LNCAP (cell line): ENCODE data around the gene GRK3.

ENCODE experiments used
- TF ChIP-seq, protein P1 (sequence below): fragments of 450-650 bp; IDR thresholded peaks from 2 replicates; pipeline ENCODE4 v1.5.1; 2017; ENCODE audit warnings: mild to moderate bottlenecking

Gene GRK3

GRCh38 chr22:25745341-25746011 lies 181.0 kb downstream of the GRK3 start:
- TF ChIP-seq, protein P1, sequence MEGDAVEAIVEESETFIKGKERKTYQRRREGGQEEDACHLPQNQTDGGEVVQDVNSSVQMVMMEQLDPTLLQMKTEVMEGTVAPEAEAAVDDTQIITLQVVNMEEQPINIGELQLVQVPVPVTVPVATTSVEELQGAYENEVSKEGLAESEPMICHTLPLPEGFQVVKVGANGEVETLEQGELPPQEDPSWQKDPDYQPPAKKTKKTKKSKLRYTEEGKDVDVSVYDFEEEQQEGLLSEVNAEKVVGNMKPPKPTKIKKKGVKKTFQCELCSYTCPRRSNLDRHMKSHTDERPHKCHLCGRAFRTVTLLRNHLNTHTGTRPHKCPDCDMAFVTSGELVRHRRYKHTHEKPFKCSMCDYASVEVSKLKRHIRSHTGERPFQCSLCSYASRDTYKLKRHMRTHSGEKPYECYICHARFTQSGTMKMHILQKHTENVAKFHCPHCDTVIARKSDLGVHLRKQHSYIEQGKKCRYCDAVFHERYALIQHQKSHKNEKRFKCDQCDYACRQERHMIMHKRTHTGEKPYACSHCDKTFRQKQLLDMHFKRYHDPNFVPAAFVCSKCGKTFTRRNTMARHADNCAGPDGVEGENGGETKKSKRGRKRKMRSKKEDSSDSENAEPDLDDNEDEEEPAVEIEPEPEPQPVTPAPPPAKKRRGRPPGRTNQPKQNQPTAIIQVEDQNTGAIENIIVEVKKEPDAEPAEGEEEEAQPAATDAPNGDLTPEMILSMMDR = no peak

DNA sequence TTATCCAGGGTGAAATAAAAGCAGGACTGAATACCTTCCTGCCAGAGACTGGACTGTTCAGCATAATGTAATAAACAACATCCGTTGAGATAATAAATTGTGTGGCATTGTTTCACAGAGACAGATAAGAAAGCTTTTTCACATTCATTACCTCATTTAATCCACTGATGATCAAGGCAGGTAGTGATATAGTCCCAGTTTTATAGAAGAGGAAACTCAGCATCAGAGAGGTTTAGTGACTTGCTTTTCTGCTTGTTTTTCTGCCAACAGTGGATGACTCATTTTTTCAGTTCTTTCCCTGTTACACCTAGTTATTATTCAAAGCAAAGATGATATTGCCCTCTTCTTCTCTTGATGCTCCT lies 181.5 kb downstream of the GRK3 start:
- TF ChIP-seq, protein P1 = no peak

DNA sequence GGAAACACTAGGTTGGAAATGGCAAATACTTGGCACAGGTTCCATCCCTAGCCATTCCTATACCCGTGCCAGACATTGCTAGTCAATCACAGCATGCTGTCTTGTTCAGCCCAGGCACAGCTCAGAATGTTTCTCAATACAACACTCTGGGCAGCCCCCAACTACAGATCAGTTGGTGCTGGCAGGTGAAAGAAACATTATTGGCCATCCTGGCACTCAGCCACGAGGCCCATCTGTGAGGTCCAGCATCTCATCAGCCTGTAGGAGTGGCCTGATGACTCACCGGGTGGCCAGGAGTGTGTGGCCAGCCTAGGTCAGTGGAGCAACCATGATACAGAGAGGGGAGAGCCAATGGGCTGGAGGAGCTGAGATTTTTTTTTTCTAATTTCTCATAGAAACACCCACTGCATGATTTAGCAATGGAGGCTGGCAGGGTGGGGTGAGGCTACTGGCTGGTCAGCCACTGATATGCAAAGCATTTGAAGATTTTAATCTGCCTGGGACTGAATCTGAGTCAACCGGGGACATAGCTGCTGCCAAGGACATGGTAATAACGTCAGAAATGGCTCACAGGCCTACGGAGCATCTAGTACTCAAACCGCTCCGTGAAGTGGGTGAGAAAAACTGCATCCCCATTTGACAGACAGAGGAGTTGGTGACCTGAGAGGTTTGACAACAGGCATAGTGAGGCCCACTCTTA lies 182.9 kb downstream of the GRK3 start:
- TF ChIP-seq, protein P1 = no peak

GRCh38 chr22:25748140-25748539 lies 183.7 kb downstream of the GRK3 start:
- TF ChIP-seq, protein P1 = no peak

DNA sequence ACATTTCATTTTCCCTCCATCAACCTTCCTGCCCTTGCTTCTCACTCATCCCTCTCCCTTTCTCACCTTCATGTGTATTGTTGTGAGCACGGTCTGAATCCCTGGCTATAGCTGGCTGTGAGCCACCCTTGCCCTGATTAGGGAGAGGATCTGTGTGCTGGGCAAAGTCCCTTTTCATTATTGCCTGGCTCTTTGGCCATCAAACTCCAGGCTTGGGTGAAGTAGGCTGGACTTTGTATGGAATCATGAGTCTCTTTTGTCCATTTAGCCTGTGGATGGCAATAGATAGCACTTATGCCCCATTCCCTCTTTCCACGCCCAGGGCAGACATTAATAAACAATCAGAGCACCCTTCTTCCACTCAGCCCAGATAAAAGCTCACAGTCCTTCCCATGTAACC lies 184.2 kb downstream of the GRK3 start:
- TF ChIP-seq, protein P1 = no peak

DNA sequence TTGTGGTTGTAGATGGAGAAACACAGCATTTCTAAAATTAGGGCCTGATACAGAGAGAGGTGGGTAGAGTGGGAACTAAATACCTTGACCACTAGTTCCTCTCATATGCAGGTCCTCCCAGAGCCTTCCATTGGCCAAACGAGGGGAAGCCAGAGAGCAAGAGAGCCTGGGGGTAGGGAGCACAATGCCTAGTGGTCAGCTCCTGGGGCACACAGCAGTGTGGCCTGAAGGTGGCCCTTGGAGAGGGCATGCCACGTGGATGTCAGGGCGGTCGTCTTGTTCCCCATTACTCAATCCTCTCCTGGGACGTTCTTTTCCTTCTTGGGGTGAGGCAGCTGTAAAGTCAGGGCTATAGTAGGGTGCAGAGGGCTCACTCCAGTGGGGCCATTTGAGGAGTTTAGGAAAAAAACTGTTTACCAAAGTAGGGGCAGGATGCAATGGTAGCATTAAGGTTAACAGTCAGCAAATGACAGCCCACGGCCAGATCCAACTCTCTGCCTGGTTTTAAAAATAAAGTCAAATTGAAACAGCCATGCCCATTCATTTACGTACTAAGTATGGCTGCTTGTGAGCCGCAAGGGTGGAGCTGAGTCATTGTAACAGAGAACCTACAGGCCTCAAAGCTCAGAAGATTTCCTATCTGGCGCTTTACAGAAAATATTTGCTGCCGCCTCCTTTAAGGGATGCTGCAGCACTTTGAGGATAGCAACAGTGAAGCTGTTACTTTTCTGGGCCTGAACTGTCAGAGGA lies 185.1 kb downstream of the GRK3 start:
- TF ChIP-seq, protein P1 = no peak

DNA sequence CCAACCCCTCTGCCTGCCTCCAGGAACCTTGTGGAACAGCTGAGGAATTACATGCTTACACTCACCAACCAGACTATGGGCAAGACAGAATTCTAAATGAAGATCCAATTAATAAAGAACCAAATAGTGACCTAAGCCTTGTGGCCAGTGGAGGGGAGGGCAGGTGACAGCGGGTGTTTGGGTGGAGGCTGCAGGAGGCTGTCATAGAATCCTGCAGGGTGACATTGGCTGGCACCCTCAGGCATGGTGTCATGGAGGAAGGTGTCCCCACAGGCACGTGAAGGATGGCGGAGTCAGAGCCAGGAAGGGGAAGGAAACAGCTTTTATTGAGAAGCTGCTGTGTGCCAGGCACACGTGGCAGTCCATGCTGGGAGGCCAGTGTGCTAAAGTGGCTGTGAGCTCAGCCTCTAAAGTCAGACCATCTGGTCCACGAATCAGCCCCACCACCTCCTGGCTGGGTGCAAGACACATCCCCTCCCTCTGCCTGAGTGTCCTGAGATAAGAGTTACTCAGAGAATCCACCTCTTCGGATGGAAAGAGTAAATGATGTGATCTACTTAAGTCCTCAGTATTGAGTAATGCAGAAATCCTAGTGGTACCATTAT lies 186.2 kb downstream of the GRK3 start:
- TF ChIP-seq, protein P1 = no peak
